SW 1271 (cell line): ENCODE data around the gene ZNF775.

Source experiments
- DNase-seq, 2 experiments: peaks; one replicate each; lab custom pipeline; 2025; lab: John Stamatoyannopoulos, UW

ZNF775 gene

DNA sequence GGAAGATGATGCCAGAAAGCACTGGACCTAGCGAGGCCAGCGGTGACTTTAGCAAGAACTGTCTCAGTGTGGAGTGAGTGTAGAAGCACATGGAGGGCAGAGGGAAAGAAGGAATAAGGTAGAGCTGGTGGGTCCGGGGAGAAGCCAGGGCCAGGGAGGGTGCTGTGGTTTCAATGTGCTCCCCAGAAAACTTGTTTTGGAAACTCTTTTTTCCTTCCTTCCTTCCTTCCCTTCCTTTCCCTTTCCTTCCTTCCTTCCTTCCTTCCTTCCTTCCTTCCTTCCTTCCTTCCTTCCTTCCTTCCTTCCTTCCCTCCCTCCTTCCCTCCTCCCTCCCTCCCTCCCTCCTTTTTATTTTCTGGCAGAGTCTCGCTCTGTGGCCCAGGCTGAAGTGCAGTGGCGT, 32.2 kb upstream of the ZNF775 start:
- no peak for DNase-seq

DNA sequence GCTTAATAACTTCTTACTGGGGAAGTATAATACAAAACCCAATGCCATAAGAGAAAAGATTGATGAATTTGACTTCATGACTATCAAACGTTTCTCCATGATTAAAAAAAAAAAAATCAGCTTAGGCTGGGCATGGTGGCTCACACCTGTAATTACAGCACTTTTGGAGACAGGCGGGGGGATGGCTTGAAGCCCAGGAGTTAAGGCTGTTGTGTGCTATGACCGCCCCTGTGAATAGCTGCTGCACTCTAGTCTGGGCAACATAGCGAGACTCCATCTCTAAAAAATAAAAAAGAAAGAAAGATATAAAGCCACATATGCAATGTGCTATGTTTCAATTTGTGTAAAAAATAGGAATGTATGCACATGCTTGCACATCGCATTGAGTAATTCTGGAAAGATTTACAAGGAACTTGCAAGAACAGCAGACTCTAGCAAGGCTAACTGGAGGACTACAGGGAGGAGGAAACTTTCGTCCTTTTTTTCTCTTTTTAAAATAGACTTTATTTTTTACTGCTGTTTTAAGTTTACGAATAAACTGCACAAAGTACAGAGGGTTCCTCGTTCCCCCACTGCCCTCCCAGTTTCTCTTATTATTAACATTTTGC, 27.4 kb upstream of the ZNF775 start:
- DNase-seq: no peak

DNA sequence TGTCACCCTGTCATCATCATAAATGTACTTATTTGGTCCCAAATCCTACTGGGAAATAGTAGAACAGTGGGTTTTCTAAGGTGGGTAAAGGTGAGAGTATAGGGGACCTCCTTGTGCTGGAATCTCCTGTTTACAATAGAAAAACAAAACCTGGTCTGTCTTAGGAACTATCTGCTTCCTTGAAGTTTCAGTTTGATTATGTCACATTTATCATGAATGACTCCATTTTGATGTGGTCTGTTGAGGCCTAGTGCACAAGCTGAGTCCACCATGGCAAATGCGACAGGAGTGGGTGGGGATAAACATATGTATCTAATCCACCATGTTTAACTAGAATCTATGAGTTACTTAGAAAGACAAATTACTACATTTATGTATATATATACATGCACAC, 23.5 kb upstream of the ZNF775 start:
- no peak for DNase-seq

DNA sequence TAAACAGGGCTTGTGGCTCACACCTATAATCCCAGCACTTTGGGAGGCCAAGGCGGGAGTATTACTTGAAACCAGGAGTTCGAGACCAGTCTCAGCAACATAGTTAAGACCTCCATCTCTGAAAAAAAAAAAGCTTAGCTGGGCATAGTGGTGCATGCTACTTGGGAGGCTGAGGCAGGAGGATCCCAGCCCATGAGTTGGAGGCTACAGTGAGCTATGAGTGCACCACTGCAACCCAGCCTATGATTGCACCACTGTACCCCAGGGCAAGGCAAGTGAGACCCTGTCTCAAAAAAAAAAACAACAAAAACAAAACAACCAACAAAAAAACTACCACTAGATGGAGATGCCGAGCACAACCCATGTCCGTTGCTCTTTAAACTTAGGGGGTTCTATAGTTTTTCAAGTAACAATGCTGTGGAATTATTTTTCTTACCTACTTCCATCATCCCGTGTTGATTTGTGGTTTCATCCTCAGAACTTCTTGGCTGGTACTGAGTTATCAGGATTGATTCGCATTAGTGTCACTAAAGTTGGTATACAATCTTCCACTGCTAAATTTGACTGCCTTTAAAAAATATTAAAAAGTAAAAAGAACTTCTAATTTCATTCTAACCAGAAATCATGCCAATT, 22.7 kb upstream of the ZNF775 start:
- DNase-seq: peak in 1 of 2 experiments; percentile 17

DNA sequence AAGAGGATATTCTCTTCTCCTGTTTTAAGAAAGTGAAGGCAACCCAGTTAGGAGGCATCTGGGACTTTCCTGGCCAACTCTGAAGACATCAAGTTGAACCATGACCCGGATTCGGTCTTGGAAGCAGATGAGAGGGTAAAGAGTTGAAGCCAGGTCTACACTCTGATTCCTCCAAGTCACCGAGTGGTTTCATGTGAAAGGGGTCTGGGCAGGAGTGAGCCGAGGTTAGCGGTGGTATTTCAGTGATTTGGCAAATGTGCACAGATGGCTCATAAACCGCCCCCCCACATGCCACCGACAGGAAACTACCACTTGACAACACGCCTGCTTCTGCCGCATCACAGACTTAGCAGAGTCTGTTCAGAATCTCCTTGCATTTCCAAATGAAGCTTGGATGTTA, 21.9 kb upstream of the ZNF775 start:
- DNase-seq: no peak

DNA sequence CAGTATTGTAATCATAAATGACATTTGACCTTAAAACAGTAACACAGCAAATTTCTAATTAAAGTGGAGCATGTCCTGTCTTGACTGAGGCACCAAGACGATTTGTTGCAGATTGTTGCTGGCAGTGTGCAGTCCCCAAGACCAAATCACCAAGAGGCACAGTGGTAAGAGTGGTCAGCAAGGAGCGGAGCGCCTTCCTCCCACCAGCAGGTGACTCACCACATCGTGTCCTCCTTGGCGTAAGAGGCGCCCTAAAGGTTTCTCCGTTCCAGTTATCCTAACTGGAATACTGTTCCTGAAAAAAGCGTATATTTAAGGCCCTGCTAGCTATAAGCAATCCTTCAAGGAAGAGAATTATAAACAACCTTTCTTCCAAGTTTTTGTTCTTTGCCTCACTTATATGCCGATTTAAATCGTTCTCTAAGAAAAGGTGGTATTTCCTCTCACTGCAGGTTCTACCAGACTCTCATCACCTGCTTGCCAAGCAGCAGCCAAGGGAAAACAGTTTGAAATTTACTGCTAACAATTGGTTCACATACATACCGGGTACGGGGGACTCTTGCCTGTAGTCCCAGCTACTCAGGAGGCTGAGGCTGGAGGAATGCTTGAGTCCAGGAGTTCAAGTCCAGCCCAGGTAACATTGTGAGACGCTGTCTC, 21.2 kb upstream of the ZNF775 start:
- DNase-seq: no peak

DNA sequence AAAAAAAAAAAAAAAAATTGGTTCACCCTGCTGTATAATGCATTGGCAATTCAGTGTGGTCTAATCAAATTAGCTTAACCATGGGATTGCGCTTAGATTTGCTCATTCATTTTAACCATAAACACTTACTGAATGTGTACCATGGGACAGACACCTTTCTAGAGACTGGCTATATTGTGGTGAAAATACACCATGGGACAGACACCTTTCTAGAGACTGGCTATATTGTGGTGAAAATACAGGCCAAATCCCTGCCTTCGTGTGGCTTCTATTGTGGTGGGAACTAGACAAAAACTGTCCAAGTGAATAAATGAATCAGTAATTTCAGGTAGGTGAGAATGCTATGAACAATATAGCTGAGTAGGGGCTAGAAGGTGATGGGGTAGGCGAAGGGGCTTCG, 20.7 kb upstream of the ZNF775 start:
- DNase-seq: no peak

DNA sequence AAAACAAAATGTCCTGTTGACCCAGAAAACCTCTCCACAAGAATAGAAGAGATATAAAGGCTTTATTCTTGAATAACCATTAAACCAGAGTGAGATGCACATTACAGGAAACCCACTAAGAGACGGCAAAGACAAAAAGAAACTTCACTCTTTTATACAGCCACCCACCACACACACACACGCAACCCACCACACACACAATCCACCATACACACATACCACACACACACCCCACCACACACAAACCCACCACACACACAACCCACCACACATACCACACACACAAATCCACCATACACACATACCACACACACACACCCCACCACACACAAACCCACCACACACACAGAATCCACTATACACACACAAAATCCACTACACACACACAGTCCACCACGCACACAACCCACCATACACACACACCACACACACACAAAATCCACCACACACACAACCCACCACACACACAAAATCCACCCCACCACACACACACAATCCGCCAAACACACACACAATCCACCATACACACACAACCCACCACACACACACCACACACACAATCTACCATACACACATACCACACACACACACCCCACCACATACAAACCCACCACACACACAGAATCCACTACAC, 20.0 kb upstream of the ZNF775 start:
- DNase-seq: no peak

DNA sequence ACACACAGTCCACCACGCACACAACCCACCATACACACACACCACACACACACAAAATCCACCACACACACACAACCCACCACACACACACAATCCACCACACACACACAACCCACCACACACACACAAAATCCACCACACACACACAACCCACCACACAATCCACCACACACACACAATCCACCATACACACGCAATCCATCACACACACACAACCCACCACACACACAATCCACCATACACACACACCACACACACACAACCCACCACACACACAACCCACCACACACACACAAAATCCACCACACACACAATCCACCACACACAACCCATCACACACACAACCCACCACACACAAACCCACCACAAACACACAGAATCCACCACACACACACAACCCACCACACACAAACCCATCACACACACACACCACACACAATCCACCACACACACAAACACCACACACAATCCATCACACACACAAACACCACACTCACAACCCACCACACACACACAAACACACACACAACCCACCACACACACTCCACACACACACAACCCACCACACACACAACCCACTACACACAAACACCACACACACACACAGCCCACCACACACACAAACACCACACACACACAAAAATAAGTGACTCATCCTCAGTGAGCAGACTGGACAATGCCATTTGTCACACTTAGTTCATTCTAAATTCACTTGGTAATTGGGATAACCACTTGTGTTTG, 19.3 kb upstream of the ZNF775 start:
- no peak for DNase-seq

DNA sequence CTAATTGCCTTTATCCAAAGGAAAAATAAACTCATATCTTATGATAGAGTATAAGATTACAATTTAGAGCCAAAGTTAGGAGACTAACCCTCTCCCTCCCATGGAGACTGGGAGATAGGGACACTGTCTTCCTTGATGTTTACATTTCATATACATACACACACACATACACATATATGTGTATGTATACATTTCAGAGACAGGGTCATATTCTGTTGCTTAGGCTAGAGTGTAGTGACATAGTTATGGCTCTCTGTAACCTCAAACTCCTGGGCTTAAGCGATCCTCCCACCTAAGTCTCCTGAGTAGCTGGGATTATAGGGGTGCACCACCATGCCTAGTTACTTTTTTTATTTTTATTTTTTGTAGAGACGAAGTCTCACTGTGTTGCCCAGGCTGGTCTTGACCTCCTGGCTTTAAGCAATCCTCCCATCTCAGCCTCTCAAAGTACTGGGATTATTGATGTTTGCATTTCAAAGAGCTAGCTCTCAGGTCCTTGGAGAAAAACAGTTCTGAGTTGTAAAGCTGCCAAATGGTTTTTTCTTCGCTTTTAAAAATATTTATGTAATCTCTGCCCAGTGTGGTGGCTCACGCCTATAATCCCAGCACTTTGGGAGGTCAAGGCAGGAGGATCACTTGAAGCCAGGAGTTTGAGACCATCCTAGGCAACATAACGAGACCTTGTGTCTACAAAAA, 18.6 kb upstream of the ZNF775 start:
- DNase-seq: no peak

DNA sequence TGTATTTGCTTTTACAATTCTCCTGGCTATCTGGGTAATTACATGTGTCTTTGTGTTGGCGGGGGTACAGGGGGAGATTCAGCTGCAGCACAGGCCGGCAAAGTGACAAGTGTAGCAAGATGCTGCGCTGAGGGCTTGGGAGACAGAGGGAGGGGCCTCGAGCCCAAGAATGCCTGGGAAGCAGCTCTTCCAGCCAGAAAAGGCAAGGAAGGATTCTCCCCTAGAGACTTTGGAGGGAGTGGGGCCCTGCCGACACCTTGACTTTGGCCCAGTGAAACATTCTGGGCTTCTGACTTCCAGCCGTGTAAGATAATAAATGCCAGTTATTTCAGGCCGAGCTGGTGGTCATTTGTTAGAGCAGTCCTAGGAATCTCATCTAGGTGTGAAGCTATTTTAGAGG, 17.7 kb upstream of the ZNF775 start:
- DNase-seq: no peak

DNA sequence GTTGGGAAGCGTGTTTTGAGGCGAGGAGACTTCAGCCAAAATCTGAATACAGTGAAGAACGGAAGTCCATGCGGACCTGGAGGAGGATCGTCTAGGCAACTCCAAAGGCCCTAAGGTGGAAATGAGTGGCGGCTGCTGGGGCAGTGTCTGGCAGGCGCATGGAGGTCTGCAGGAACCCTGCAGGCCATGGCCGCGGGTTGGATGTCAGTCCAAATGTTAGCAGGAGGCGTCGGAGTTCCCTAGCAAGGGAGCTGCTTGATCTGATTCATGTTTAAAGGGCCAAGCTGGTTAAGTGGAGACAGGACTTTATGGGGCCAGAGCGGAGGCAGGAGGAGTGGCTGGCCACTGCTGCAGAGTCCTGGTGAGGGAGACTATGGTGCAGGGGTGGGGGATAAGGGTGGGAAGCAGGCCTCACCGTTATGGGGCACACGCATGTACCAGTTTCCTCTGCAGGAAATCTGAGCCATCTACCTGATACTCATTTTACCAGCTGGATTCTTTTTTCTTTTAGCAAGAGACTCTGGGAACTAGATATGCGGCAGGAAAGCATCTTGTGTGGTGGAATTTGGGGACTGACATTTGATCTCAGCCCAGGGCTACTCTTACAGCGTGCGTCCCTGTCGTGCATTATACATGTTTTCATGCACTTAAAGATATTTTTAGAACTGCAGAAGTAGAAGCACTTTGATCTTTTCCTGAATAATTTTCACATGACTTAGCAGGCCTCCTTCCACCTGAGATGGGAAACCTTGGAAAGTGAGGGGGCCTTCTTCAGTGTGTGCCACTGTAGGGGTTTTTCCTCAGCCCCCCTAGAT, 17.1 kb upstream of the ZNF775 start:
- no peak for DNase-seq

DNA sequence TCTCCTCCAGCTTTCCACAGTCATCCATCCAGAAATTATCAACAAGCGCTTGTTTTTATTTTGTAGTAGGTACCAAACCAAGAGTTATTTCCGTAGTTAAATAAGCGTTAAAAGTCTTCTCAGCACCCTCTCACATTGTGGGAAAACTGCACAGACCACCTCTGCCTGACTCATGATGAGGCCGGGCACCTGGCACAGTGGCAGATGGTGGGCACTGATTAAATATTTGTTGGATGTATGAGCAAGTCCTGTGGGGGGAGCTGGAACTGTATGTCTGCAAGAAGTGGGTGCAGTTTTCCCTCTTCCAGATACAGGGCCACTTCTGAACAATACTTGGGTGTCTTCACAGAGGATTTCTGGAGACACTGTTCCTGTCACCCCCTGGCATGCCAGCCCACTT, 15.8 kb upstream of the ZNF775 start:
- DNase-seq: no peak

DNA sequence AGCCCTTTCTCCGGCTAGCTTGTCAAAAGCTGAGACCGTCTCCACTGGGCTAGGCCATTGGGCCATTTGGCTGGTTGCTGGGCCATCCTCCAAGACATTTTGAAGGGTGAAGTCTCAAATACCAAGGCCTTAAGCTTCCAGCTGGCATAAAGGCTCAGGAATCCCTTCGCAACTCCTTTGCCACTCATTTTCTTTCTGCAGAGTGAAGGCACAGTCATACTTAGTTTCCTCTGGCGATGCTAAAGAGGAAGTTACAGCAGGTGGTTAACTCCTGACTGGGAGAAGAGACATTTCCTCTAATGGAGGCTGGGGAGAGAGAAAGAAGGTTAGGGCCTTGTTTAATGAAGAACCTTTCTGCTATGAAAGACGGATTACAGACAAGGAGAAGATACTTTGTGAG, 15.3 kb upstream of the ZNF775 start:
- no peak for DNase-seq

DNA sequence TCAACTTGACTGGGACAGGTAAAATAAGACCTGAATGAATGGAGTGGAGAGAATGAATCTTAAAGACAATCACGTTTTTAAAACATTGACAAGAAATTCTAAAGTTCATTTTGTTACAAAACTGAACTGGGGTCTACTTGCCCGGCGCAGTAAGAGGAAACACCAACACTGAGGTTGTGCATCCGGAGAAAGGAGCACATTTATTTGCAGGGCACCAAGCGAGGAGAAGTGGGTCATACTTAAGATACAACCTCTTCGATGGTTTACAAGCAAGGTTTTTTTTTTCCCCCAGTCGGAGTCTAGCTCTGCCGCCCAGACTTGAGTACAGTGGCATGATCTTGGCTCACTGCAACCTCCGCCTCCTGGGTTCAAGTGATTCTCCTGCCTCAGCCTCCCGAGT, 13.9 kb upstream of the ZNF775 start:
- DNase-seq: no peak

DNA sequence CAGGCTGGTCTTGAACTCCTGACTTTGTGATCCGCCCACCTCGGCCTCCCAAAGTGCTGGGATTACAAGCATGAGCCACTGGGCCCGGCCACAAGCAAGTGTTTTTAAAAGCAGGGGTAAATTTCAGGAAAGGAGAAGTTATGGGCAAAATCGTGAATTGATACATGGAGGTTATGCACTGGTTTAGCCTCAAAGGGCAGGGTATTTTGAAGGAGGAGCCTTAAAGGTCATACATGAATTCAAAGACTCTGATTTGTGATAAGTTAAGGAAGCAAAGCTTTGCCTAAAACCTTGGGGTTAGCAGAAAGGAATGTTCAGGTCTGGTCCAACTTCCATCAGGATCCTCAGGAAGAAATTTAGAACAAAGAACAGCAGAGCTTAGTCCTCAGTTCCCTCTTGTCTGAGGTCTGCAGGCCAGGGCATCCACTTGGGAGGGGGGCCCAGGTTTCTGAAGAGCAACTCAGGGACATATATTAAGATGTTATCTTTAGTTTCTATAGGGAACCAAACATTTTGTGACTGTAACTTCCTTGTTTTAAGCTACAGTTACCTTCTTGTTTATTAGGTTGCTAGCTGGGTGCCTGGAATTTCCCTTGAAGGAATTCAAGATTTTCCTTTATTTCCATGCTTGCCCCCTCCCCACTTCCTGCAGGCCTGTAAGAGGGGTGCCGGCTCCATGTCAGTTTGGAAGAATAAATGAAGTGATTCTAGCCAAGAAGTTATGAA, 13.3 kb upstream of the ZNF775 start:
- DNase-seq: no peak

DNA sequence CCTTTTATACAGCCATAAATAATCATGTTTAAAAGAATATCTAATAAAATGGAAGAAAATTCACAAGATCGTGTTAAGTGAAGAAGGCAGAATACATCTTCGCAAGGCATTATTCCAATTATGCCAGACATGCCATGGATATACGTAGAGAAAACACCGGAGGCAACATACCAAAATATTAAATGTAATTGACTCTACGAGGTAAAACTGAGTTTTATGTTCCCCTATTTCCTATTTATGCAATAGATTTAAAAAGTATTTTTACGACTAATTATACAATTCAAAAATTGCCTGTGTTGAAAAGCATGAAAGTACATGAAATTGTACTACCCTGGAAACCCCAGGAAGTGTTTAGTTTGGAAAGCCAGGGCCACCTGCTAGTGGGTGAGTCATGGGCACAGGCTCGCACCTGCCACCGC, 11.4 kb upstream of the ZNF775 start:
- peak; percentile 31 to 67 for DNase-seq

DNA sequence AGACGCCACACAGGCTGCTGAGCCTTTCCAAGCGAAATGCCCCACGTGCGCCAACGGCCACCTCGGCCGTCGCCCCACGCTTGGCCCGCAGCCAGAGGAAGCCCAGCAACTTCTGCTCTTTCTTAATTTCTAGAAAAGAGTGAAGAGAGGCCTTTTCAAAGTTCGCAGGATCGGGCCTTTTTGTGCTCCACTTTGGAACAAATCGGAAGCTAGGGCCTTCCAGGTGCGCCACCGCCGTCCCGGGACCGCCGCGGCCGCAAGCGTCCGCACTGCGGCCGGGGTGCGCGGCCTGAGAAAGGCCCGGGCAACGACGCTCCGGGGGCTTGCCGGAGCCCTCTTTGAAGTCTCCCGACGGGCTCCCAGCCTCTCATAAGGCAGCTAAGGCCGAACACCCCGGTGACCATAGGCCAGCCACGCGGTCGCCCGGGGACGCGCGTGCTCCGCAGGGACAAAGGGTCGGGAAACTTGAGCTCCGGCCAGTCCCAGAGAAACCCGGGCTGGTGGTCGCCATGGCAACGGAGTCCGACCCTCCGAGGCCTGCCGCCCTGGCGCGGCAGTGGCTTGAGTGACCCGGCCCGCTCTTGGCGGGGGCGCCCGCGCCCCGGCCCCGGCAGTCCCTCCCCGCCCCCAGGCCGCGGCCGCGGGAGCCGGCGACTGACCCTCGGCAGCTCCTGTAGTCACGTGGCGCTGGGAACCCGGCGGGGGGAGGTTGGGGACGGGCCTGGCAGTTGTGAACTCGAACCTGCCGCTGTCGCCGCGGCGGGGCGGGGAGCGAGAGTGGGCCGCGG, 10.8 kb upstream of the ZNF775 start, which contains the start of gene REPIN1:
TSS of gene REPIN1 (plus strand) at position 727 of the 788 bp plus-strand sequence. CDS start 890 bp downstream, outside the sequence.
- peak; percentile 46 to 69 for DNase-seq
